Skin of body (tissue), 2 donors: ENCODE measurements around the gene GLI1. TPM values are rescaled to one million over a fixed set of nuclear protein-coding genes. Genes with fewer than 3 reads are reported as not detected.
"Not testable (repeated sequence)": the region's sequence is repeated elsewhere in the genome, so short reads cannot be mapped to it uniquely, and the experiment has no call there.

Experiments
- DNase-seq: peaks from one replicate; lab custom pipeline; 2025; lab: John Stamatoyannopoulos, UW
- total RNA-seq: library from RNA; depleted of rRNA; stranded (reverse); fragments of >200 nt; gene quantifications from one replicate; pipeline ENCODE4 v1.2.3, GENCODE V29; 2014

GLI1 gene
- total RNA-seq, 1 donor from 2014 or later = 7.2 TPM

DNA sequence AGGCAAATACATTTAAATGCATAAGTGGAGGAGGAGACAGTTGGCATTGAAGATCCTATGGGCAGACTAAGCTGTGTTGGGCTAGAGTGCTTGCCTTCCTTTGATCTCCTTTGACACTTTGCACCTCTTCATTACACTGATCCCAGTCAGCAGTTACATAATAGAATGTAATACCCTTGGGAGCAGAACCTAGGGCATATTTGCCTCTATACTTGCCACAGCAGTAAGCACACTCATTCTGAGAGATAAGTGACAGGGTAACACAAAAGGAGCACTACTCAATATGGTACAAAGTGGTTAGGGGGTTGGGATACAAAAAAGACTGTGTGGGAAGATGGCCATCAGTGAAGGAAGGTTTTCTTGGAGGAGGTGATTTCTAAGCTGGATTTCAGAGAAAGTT is 37.2 kb downstream of the GLI1 start:
- DNase-seq = no peak

DNA sequence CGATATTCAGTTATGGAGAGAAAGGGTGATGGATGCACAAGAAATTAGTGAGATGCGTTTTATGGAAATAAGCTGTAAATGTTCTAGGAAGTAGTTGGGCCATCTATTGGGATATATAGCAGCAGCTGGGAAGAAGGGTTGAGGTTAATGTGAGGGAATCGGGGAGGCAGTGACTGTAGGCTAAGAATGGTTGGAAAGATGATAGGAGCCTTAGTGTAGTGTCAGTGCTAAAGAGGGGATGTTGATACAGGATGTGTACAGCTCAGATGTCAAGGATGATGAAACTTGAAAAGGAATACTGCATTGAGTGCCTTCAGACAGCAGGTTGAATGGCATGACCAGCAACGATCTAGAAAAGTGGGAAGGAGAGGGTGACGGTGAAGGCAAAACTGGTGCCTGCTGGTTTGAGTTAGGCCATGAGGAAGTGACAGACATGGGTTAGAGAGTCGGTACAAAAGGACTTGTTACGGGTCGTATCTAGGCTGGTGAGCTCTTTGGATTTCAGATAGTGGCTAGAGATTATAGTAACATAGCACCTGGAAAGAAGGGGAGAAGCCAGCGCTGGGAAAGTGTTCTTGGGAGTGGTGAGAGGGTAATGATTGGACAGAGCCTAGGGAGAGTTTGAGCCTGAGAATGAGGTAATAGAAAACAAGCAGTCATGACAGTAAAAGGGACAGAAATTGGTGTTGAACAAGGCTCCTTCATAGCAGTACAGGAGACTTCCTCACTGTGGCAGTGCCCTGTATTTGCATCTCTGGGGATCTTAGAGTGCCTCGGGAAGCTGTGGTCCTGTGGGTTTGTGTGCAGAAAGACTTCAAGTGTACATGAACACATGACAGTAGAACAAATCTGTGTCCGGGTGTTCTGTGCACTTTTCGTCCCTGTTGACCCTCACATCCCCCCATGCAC is 37.9 kb downstream of the GLI1 start:
- DNase-seq = no peak

DNA sequence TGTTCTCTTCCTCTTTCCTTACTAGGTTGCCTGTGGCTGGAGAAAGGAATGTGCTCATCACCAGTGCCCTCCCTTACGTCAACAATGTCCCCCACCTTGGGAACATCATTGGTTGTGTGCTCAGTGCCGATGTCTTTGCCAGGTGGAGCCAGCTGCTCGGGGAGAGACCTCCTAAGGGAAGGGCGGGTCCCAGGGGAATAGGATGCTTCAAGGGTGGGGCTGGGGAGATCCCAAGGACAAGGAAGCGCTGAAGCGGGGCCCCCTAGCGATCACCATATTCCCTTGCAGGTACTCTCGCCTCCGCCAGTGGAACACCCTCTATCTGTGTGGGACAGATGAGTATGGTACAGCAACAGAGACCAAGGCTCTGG is 38.5 kb downstream of the GLI1 start:
- DNase-seq = no peak

DNA sequence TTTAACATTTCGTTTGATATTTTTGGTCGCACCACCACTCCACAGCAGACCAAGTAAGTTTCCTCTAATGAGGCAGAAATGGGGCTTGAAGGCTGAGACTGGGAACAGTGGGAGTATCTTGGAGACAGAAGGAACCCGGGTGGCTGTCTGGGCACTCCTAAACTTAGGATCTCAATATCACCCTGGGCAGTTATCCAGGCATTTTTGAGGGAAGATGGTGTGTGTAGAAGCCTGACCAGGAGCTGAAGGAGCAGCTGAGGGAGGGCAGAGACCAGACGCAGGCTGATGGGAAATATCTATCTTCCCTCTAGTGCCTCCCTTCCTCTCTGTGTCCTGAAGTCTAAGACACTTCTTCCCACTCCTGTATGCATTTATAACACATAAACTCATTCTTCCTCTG is 39.0 kb downstream of the GLI1 start:
- DNase-seq = no peak

DNA sequence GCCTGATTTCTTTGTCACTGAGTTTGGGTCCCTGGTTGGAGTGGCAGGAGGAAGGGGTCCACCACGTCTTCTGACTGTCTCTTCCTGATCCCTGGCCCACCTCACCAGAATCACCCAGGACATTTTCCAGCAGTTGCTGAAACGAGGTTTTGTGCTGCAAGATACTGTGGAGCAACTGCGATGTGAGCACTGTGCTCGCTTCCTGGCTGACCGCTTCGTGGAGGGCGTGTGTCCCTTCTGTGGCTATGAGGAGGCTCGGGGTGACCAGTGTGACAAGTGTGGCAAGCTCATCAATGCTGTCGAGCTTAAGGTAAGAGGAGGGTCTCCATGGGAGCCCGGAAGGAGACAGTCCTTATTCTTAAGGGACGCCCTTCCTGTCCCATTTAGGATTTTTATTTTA is 40.6 kb downstream of the GLI1 start:
- no peak for DNase-seq

DNA sequence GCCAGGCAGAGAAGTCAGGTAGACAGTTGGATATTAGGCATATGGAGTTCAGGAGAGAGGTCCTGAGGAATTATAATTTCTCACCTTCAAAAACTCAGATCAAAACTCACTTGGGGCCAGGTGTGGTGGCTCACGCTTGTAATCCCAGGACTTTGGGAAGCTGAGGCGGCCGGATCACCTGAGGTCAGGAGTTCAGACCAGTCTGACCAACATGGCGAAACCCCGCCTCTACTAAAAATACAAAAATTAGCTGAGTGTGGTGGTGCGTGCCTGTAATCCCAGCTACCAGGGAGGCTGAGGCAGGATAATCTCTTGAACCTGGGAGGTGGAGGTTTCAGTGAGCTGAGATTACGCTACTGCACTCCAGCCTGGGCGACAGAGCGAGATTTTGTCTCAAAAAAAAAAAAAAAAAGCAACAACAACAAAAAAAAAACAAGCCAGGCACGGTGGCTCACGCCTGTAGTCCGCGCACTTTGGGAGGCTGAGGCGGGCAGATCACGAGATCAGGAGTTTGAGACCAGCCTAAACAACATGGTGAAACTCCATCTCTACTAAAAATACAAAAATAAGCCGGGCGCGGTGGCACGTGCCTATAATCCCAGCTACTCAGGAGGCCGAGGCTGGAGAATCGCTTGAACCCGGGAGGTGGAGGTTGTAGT is 42.9 kb downstream of the GLI1 start:
- not testable (repeated sequence) for DNase-seq

DNA sequence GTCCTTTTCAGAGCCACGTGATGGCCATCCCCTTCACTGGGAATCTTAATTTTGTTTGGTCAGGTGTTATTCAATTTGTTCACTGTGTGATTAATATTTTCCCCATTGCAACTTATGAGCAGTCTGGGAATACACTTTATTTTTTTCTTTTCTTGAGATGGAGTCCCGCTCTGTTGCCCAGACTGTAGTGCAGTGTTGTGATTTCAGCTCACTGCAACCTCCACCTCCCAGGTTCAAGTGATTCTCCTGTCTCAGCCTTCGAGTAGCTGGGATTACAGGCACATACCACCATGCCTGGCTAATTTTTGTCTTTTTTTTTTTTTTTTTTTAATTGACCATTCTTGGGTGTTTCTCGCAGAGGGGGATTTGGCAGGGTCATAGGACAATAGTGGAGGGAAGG is 47.0 kb downstream of the GLI1 start:
- DNase-seq = not testable (repeated sequence)

DNA sequence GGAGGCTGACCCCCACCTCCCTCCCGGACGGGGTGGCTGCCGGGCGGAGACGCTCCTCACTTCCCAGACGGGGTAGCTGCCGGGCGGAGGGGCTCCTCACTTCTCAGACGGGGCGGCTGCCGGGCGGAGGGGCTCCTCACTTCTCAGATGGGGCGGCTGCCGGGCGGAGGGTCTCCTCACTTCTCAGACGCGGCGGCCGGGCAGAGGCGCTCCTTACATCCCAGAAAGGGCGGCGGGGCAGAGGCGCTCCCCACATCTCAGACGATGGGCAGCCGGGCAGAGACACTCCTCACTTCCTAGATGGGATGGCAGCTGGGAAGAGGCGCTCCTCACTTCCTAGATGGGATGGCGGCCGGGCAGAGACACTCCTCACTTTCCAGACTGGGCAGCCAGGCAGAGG is 48.2 kb downstream of the GLI1 start:
- DNase-seq = not testable (repeated sequence)

DNA sequence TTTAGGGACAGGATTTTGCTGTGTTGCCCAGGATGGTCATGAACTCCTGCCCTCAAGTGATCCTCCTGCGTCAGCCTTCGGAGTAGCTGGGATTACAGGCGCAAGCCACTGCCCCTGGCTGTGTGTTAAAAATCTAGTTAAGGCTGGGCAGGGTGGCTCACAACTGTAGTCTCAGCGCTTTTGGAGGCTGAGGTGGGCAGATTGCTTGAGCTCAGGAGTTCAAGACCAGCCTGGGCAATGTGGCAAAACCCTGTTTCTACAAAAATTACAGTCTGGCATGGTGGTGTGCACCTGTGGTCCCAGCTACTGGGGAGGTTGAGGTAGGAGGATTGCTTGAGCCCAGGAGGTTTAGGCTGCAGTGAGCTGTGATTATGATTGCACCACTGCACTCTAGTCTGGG is 51.6 kb downstream of the GLI1 start:
- DNase-seq = no peak

DNA sequence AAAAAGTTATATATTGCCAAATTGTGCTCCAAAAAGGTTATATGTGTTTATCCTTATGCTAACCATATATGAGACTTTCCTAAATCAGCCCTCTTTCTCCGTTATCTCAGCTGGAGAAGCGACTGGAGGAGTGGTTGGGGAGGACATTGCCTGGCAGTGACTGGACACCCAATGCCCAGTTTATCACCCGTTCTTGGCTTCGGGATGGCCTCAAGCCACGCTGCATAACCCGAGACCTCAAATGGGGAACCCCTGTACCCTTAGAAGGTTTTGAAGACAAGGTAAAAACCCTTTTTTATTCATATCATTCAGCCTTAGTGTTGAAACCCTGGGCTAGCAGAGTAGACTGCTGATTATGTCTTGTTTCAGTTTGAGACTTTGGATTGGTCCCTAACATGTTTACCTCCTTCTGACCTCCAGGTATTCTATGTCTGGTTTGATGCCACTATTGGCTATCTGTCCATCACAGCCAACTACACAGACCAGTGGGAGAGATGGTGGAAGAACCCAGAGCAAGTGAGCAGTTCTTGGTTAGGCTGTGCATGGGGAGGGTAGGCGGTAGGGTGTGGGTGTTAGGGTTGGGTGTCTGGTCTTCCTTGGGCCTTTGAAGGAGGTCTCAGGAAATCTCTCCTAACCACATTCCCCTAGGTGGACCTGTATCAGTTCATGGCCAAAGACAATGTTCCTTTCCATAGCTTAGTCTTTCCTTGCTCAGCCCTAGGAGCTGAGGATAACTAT is 52.2 kb downstream of the GLI1 start:
- DNase-seq = no peak

DNA sequence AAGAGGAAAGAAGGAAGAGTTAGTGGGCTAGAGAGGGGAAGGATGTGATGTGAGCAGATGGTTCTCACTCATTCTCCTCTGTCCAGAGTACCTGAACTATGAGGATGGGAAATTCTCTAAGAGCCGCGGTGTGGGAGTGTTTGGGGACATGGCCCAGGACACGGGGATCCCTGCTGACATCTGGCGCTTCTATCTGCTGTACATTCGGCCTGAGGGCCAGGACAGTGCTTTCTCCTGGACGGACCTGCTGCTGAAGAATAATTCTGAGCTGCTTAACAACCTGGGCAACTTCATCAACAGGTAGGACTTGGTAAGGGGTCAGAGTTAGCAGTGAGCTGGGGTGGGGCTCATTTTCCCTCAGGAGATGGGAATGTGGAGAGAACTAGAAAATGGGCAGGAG is 53.1 kb downstream of the GLI1 start:
- DNase-seq = no peak

DNA sequence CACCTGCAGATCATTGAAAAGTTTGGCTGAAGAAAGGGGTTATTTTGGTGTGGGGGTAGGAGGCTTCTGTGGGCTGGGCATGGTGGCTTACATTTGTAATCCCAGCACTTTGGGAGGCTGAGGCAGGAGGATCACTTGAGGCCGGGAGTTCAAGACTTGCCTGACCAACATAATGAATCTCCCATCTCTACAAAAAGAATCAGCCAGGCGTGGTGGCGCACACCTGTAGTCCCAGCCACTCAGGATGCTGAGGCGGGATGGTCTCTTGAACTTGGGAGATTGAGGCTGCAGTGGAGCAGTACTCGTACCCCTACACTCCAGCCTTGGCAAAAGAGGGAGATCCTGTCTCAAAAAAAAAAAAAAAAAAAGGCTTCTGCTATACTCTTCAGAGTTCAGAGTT is 53.7 kb downstream of the GLI1 start:
- DNase-seq = no peak

DNA sequence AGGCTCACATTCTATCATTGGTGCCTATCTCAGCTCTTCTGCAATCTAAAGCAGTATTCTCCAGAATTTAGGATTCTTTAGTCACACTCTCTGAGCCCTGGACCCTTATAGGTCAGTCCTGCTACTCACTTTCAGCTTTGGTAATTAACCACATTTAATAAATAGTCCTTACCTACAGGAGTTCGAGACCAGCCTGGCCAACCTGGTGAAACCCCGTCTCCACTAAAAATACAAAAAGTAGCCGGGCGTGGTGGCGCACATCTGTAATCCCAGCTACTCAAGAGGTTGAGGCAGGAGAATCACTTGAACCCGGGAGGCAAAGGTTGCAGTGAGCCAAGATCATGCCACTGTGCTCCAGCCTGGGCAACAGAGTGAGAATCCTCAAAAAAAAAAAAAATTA is 54.1 kb downstream of the GLI1 start:
- DNase-seq = not testable (repeated sequence)

DNA sequence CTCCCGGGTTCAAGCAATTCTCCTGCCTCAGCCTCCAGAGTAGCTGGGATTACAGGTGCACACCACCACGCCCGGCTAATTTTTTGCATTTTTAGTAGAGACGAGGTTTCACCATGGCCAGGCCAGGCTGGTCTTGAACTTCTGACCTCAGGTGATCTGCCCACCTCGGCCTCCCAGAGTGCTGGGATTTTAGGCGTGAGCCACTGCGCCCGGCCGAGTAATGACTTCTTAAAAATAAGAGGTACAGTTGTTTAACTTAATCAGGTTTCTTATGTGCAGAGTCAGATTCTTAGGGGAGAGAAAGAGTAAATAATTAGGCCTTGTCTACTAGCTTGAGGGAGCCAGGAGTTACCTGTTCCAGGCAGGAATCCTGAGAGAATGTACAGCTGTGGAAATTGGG is 54.7 kb downstream of the GLI1 start:
- not testable (repeated sequence) for DNase-seq

DNA sequence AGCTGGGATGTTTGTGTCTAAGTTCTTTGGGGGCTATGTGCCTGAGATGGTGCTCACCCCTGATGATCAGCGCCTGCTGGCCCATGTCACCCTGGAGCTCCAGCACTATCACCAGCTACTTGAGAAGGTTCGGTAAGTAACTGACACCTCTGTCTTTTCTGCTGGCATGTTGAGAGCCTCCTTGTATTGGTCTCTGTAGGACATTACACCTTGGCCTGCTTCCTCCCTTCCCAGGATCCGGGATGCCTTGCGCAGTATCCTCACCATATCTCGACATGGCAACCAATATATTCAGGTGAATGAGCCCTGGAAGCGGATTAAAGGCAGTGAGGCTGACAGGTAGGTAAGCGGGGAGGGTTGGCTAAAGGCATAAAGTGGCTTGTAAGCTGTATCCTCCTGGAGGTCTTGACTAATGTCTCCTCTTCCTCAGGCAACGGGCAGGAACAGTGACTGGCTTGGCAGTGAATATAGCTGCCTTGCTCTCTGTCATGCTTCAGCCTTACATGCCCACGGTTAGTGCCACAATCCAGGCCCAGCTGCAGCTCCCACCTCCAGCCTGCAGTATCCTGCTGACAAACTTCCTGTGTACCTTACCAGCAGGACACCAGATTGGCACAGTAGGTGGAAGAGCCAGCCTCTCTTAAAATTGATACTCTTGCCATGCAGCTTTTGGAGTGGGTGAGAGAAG is 55.3 kb downstream of the GLI1 start:
- DNase-seq = no peak

DNA sequence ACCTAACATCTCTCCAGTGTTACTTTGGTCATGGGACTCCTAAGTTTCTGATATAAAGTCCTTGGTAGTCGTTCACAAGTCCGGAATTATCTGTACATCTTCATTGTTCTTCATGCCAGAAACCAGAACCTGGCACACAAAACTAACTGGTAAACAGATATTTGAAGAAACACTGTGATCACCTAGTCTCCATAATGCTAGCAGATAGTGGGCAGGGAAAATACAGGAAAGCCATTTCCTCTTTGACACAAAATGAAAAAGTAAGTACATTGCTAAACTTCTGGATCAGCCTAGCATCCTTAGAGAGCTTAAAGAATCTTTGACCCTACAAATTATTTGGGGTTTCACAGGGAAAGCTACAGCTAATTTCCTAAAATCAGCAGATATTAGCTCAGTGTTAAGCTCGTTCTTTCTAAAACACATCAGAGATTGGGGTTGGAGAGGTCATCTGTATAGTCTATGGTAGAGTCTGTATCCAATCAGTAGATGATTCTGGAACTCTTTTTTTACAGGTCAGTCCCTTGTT is 55.9 kb downstream of the GLI1 start:
- DNase-seq = no peak

DNA sequence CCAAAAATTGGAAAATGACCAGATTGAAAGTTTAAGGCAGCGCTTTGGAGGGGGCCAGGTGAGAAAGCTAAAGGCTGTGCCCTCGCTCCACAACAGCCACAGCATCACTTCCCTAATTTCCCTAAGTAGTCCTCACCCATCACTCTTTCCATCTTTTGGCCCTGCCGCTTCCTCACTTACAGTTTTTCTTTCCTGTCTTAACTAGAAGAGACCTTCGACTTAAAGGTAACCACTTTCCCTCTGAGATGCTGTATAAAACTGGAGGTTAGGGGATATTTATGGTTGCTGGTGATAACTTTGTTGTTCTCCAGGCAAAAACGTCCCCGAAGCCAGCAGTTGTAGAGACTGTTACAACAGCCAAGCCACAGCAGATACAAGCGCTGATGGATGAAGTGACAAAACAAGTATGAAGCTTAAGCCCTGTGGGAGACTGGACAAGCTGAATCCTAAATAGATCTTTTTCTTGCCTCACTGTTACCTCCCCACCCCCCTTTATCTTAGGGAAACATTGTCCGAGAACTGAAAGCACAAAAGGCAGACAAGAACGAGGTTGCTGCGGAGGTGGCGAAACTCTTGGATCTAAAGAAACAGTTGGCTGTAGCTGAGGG is 56.5 kb downstream of the GLI1 start:
- no peak for DNase-seq

DNA sequence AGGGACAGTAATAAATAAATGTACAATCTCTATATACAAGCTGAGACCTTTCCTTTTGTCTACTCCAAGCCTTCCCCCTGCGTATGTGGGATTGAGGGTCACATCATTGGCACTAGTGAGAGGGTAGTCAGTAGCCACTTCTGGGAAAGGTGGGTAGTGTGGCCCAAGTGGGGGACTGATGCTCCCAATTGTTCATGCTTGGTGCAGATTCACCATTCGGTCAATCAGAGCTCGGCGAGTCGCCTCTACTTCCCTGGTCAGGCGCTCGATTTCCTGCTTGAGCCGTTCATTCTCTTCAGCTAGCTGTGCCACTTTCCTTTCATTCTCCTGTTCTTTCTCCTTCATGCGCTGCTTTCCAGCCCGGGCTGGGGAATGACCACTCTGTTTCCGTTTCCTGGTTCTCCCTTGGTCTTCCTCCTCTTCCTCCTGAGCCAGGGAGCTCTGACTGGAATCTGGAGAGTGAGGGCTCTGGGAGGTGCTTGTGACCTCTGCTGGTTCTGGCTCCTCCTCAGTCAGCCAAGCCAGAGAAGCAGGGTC is 57.1 kb downstream of the GLI1 start:
- DNase-seq = no peak

DNA sequence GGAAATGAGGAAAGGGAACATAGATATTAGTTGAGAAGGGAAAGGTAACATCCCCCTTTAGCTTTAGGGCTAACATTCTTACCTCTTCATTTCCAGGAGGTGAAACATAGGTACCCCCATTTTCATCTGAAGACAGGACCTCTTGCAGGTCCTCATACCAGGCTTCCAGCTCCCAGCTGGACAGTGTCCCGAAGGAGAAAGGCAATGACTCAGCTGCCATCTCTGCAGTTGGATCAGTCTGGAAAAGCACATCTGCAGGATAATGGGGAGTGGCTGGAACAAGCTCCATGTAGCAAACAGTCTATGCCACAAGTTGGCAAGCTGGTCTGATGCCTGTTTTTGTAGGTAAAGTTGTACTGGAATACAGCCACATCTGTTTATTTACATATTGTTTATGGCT is 57.6 kb downstream of the GLI1 start:
- DNase-seq = no peak

DNA sequence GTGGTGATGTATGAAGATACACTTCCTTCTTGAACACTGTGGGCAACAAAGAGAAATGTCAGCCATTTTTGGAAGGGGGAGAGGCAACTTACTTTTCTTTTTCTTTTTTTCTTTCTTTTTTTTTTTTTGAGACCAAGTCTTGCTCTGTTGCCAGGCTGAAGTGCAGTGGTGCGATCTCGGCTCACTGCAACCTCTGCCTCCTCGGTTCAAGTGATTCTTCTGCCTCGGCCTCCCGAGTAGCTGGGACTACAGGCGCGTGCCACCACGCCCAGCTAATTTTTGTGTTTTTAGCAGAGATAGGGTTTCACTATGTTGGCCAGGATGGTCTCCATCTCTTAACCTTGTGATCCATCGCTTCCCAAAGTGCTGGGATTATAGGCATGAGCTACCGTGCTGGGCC is 58.1 kb downstream of the GLI1 start:
- DNase-seq = not testable (repeated sequence)
